Measurements from ENCODE around the gene AIPL1.

Gene AIPL1

DNA sequence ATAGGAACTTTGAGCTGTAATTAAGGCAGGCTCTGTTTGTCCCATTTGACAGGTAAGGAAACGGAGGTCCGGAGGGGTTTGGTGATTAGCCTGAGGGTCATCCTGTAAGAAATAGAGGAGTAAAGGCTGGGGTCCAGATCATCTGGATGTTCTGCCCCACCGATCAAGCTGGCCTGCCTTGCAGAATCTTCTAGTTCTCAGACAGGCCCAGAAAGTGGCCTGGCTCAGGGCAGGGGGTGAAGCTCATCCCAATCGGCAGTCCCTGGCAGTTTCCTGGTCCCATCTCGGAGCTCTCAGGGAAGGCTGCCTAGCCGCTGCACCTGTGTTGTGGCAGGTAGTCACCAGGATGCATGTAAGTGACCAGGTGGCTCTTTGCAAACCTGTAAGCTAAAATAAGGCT lies 13.6 kb upstream of the AIPL1 start:
- no peak for DNase-seq

DNA sequence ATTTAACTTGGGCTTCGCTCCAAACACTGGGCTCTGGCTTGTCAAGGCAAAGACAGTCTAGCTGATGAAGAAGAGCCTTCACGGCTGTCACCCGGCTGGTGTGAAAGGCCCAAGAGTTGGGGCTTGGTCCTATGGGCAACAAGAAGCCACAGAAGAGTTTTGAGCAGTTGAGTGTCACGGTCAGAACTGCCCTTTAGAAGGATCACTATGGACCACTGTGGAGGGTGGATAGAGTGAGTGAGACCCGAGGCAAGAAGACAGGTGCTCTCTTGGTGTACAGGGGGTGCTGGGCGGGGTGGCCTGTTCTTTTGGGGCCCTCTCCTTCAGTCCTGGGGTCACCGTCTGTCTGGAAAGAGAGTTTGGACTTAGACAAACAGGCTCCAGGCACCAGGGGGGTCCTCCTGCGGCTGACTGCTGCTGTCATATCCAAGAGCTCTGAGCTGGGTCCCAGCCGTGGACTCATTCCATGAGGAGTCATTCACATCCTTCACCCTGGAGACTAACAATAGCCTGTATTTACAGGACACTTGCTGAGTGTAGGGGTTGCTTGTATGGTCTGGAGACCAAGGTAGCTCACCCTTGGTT lies 11.7 kb upstream of the AIPL1 start:
- DNase-seq: no peak

GRCh38 chr17:6444571-6445335 lies 9.8 kb upstream of the AIPL1 start:
- no peak for DNase-seq

GRCh38 chr17:6443692-6444570 lies 9.0 kb upstream of the AIPL1 start, which contains the start of gene PIMREG:
Gene PIMREG (plus strand): TSS chr17:6444455. CDS start chr17:6445111, 656 bp downstream.
- DNase-seq: peak; percentile 97 to 98

DNA sequence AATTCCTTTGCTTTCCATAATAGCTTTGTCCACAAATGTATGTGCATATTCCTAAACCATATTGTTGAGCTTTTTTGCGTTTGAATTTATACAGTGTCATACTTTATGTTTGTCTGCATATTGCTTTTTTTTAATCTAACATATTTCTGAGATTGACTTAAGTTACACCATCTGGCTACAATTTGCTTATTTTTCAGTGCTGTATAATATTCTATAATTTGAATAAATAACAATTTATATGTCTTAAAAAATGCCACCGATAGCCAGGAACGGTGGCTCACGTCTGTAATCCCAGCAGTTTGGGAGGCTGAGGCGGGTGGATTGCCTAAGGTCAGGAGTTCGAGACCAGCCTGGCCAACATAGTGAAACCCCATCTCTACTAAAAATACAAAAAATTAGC lies 7.9 kb upstream of the AIPL1 start:
- DNase-seq: no peak

DNA sequence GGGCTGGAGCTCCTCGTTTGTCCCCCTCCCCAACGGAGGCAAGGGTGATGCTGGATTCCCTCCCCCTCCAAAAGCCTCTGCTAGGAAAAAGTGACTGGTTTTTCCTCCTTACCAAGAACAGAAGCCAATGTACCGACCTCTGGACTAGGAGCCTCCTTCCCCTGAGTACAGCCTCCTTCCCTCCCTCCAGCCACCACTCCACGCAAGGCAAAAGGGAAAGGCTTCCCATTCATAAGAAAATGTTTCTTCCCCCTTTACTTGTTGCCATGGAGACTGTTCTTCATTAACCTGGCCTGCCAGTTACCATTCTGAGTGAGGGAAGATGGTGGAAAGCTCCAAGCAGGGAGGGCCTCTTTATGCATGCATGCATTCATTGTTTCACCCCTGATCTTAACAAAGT lies 5.0 kb upstream of the AIPL1 start:
- DNase-seq: no peak

GRCh38 chr17:6437956-6438355 lies 3.0 kb upstream of the AIPL1 start:
- DNase-seq: no peak

DNA sequence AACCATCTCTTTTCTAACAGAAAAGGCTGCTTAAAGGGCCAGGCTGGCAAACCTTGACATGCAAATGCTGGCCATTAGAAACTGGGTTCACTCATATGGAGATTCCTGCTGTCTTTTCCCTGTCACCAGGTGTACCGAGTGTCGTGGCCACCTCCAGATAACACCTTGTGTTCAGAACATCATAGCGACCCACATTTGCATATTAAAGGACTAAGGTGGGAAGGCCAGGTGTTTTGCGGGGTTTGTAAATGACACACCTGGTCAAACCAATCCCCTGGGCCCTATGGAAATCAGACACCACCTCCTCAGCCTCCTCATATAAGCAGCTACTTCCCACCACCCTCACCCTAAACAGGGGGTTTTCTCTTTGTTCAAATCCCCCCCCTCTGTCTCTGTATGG lies 2.5 kb upstream of the AIPL1 start:
- no peak for DNase-seq

GRCh38 chr17:6435968-6436367 lies 1.0 kb upstream of the AIPL1 start:
- DNase-seq: peak; percentile 54 to 68

DNA sequence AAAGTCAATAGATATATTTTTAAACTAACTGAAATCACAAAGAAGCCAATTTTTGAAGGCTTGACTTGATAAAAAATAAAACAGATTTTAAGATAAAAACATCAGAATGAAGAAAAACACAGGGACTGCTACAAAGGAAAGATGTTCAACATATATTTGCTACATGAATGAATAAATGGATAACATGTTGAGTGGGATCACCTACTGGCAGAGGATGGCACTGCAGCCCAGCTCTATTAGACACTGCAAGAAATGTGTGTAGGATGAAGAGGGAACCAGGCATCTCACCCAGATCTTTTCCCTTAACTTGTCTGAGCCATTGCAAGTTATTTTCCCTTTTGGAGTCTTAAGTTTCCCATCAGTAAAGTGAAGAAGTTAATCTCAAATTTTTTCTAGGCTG lies 4.2 kb downstream of the AIPL1 start:
- no peak for DNase-seq

- no peak for DNase-seq
These were observed 5.7 kb downstream of the AIPL1 start for GRCh38 chr17:6429266-6429665.

DNA sequence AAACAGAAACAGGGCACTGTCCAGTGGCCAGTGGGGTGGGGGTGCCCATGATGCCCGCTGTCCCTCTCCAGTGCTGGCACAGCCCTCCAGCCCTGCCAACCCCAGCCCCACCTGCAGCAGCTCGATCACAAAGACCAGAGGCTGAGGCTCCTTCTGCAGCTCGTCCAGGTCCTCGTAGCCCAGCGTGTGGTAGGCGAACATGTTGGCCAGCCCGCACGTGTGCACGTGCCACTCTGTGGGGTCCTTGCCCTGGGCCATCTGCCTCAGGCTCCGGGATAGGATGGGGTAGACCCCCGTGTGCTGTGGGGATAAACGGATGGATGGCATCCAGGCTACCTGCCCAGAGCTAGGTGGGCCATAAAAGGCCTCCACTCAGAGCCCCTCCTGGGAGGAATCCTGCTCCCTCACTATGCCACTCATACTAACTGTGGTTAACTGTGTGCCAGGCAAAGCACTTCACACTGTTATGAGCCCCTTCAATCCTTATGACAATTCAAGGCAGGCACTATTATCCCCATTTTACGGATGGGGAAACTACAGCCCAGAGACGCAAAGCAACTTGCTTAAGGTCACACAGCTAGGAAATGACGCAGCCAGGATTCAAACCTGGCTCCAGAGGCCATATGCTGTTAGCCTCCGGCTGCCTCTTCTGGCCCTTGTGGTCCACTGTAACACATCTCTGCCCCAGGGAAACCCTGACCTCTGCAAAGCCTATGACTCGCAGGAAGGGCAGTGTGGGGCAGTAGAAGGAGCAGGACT lies 6.5 kb downstream of the AIPL1 start:
- DNase-seq: no peak

- no peak for DNase-seq
These were observed 7.6 kb downstream of the AIPL1 start for GRCh38 chr17:6427279-6427781.

- DNase-seq: no peak
These were observed 8.4 kb downstream of the AIPL1 start for GRCh38 chr17:6426356-6427101.

- no peak for DNase-seq
These were observed 9.5 kb downstream of the AIPL1 start for GRCh38 chr17:6425407-6425806.

- DNase-seq: no peak
These were observed 11.0 kb downstream of the AIPL1 start for GRCh38 chr17:6423931-6424330.

- DNase-seq: no peak
These were observed 12.2 kb downstream of the AIPL1 start for GRCh38 chr17:6422654-6423241.

DNA sequence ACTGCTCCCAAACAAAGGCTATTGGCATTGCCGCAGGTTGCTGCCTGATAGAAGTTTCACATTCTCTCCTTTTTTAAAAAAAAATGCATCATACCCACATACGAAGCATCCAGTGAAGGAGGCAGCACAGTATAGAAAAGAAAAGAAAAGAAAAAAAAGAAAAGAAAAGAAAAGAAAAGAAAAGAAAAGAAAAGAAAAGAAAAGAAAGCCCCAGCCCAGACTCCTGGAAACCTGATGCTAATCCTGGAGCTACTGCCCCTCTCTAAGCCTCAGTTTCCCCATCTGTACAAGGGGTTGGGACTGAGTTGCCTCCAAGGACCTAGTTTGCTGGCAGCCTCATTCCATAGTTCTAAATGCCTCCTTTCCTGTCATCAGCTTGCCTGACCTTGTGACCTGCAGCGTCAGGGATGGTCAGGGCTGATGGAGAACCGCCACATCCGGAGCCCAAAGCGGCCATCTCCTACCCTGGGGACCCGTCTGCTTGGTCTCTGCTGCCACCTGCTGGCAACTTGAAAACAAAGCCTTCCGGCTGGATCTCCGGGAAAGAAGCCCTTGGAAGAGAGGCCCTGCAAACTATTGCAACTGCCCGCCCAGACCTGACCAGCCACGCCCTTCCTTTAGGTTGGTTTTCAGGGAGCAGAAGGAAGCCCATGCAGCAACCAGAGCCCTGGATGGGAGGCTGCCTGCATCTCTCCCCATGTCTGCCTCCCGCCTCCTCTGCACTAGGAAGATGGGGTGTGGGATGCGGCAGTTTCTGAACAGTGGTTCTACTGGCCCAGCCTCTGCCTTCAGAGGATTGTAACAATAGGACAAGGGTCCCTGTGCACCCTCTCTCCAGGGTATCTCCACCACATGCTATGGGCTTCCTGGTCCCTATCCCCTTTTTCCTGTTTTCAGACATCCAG lies 13.0 kb downstream of the AIPL1 start:
- DNase-seq: peak; percentile 81 to 83

DNA sequence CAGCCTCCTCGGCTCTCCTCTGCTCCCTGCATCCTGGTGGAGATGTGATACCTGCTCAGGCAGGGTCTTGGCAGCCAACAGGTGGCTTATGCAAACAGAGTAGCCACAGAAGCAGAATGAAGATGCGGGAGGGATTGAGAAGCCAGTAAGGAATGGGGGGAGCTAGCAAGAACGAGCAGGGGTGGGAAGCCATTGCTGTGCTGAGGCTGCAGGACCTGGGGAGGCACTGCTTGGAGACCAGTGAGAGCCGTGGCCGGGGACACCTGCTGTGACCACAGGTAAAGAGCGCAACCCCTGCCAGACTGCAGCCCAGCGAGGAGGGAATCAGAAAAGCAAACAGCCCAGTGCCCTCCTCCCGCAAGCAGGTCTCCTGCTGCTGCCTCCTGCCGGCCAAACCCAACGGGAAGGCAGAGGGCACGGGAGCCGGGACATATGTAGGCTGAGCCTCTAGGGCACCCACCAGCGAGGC lies 14.7 kb downstream of the AIPL1 start:
- DNase-seq: peak in 1 of 2 experiments; percentile 52

GRCh38 chr17:6415616-6416015 lies 19.3 kb downstream of the AIPL1 start:
- DNase-seq: no peak
